Measurements from ENCODE around the gene FBXO8. TPM values are rescaled to one million over a fixed set of nuclear protein-coding genes. Genes with fewer than 3 reads are reported as not detected.

The FBXO8 gene
- total RNA-seq, 4 donors from 2014 or later: 9.7 to 17.9 (median 15.8) TPM

DNA sequence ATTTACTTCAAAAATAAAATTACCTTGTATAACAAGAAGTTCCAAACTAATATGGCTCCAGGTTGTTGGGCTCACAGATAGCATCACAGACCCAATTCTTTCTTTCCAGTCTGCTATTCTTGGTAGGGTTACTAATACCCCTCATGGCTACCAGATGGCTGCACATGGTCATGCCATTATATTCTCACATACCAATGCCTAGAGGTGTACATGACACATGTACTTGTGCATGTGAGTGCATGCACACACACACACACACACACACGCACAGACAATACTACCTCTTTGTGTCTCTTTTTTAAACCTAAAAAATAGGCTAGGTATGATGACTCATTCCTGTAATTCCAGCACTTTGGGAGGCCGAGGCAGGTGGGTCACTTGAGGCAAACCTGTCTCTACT, 31.1 kb downstream of the FBXO8 start:
- H3K9me3 ChIP-seq: no peaks in the 10 kb centered on the region
- H3K4me1 ChIP-seq: peaks cover 6 to 9% of the 10 kb centered on the region in 2 donors
- no peaks in the 10 kb centered on the region for H3K27me3 ChIP-seq
- no peak overlapping the region for H3K4me3 ChIP-seq
- ATAC-seq (no peak), DNase-seq (no peak)
- in situ Hi-C loops (cut with MboI; ENCODE audit: low sequenced_read_pairs in 4 of 4) (no loop called here), intact Hi-C loops (cut with DNase I; ENCODE audit: low total_unique reads) (no loop called here)
- no peak for TF ChIP-seq CTCF (IDR thresholded peaks at IDR 0.05 in 4 of 5, conservative IDR thresholded peaks at IDR 0.05 in 1 of 5)
- TF ChIP-seq POLR2A (IDR thresholded peaks at IDR 0.05): no peak
- no peak overlapping the region for H3K27ac ChIP-seq
- H3K36me3 ChIP-seq: peaks cover 0 to 5% of the 10 kb centered on the region in 2 donors

DNA sequence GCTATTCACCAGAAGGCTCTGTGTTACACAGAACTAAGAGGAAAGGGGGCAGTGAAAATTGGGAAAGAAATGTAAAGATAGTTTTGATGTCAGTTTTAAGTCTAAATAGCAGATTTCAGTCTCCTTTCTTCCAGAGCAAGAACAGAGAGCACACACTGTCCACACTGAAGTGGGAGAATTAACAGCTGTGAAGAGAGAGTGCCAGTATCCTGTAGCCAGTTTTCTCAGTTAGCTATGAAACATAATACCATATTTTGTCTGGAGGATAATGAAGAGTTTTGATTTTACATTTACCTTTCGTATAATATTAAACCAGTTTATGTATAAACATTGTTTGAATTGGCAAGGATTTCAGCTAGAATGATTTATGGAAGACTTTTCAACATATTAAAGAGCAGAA, 35.1 kb downstream of the FBXO8 start:
- H3K4me3 ChIP-seq: no peak overlapping the region
- H3K9me3 ChIP-seq: no peaks in the 10 kb centered on the region
- DNase-seq: no peak
- H3K36me3 ChIP-seq: no peaks in the 10 kb centered on the region
- in situ Hi-C loops (cut with MboI; ENCODE audit: low sequenced_read_pairs in 4 of 4) (no loop called here), intact Hi-C loops (cut with DNase I; ENCODE audit: low total_unique reads) (no loop called here)
- no peak for TF ChIP-seq POLR2A (IDR thresholded peaks at IDR 0.05)
- TF ChIP-seq CTCF (IDR thresholded peaks at IDR 0.05 in 4 of 5, conservative IDR thresholded peaks at IDR 0.05 in 1 of 5): no peak
- no peaks in the 10 kb centered on the region for H3K27me3 ChIP-seq
- no peak overlapping the region for H3K27ac ChIP-seq
- peak; percentile 33 to 63 for ATAC-seq
- H3K4me1 ChIP-seq: peaks cover 6 to 9% of the 10 kb centered on the region in 2 donors

DNA sequence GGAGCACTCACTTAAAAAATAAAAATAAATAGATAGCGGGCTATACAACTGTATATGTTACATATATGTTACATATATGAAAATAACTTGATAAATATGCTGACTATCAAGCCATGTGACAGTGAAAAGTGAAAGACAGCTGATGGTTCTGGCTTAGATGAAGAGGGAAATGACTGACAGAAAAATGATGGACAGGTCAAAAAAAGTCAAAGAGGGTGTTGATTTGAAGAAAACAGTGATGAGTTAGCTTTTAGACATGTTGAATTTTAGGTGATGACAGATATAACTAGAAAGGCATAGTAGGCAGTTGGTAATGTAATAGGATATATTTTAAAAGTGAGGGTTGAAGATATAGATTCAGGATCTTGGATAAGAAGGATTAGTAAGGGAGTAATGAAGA, 37.8 kb downstream of the FBXO8 start:
- H3K4me1 ChIP-seq: peaks cover 6 to 9% of the 10 kb centered on the region in 2 donors
- ATAC-seq (no peak), DNase-seq (no peak)
- no peak overlapping the region for H3K27ac ChIP-seq
- TF ChIP-seq POLR2A (IDR thresholded peaks at IDR 0.05) (no peak), CTCF (IDR thresholded peaks at IDR 0.05 in 4 of 5, conservative IDR thresholded peaks at IDR 0.05 in 1 of 5) (no peak)
- in situ Hi-C loops (cut with MboI; ENCODE audit: low sequenced_read_pairs in 4 of 4): no loop called here
- no peaks in the 10 kb centered on the region for H3K27me3 ChIP-seq
- no peak overlapping the region for H3K4me3 ChIP-seq
- no peaks in the 10 kb centered on the region for H3K9me3 ChIP-seq
- intact Hi-C loops (cut with DNase I; ENCODE audit: low total_unique reads): no loop called here
- peaks cover 0 to 5% of the 10 kb centered on the region in 2 donors for H3K36me3 ChIP-seq

- H3K9me3 ChIP-seq: no peaks in the 10 kb centered on the region
- no peak for ATAC-seq
- H3K27me3 ChIP-seq: no peaks in the 10 kb centered on the region
- intact Hi-C loops (cut with DNase I; ENCODE audit: low total_unique reads) (no loop called here), in situ Hi-C loops (cut with MboI; ENCODE audit: low sequenced_read_pairs in 4 of 4) (no loop called here)
- H3K36me3 ChIP-seq: peaks cover 0 to 12% of the 10 kb centered on the region in 2 donors
- DNase-seq: no peak
- H3K27ac ChIP-seq: no peak overlapping the region
- no peak overlapping the region for H3K4me3 ChIP-seq
- peaks cover 6 to 9% of the 10 kb centered on the region in 2 donors for H3K4me1 ChIP-seq
- no peak for TF ChIP-seq CTCF (IDR thresholded peaks at IDR 0.05 in 4 of 5, conservative IDR thresholded peaks at IDR 0.05 in 1 of 5)
- no peak for TF ChIP-seq POLR2A (IDR thresholded peaks at IDR 0.05)
Observed at GRCh38 chr4:174244441-174244840, 39.0 kb downstream of the FBXO8 start.

- intact Hi-C loops (cut with DNase I; ENCODE audit: low total_unique reads) (no loop called here), in situ Hi-C loops (cut with MboI; ENCODE audit: low sequenced_read_pairs in 4 of 4) (no loop called here)
- H3K36me3 ChIP-seq: peaks cover 0 to 25% of the 10 kb centered on the region in 2 donors
- ATAC-seq (no peak), DNase-seq (no peak)
- no peak overlapping the region for H3K27ac ChIP-seq
- H3K4me3 ChIP-seq: no peak overlapping the region
- H3K27me3 ChIP-seq: no peaks in the 10 kb centered on the region
- H3K4me1 ChIP-seq: no peaks in the 10 kb centered on the region
- TF ChIP-seq CTCF (IDR thresholded peaks at IDR 0.05 in 4 of 5, conservative IDR thresholded peaks at IDR 0.05 in 1 of 5): no peak
- TF ChIP-seq POLR2A (IDR thresholded peaks at IDR 0.05): no peak
- H3K9me3 ChIP-seq: no peaks in the 10 kb centered on the region
Observed at GRCh38 chr4:174241162-174241561, 42.3 kb downstream of the FBXO8 start.

All from gastrocnemius medialis (tissue), 4 donors.